ENCODE measurements around the gene GNAI1.

The GNAI1 gene

GRCh38 chr7:80134536-80135308 is at the start of gene GNAI1:
Gene GNAI1 (plus strand): TSS chr7:80134831. CDS start chr7:80135161, 330 bp downstream.
- no peak for DNase-seq (ENCODE audit: low spot score)

- DNase-seq (ENCODE audit: low spot score), result no peak
Observed at GRCh38 chr7:80087051-80087770, 47.4 kb upstream of the GNAI1 start.

GRCh38 chr7:80087771-80088170 is 46.9 kb upstream of the GNAI1 start:
- DNase-seq (ENCODE audit: low spot score), result no peak

- DNase-seq (ENCODE audit: low spot score), result no peak
Observed at GRCh38 chr7:80088705-80089104, 45.9 kb upstream of the GNAI1 start.

GRCh38 chr7:80089366-80089765 is 45.3 kb upstream of the GNAI1 start:
- DNase-seq (ENCODE audit: low spot score), result no peak

- no peak for DNase-seq (ENCODE audit: low spot score)
Observed at GRCh38 chr7:80093349-80093748, 41.3 kb upstream of the GNAI1 start.

- DNase-seq (ENCODE audit: low spot score), result no peak
Observed at GRCh38 chr7:80095545-80095944, 39.1 kb upstream of the GNAI1 start.

GRCh38 chr7:80097756-80098155 is 36.9 kb upstream of the GNAI1 start:
- no peak for DNase-seq (ENCODE audit: low spot score)

- no peak for DNase-seq (ENCODE audit: low spot score)
Observed at GRCh38 chr7:80098795-80099194, 35.8 kb upstream of the GNAI1 start.

- DNase-seq (ENCODE audit: low spot score), result no peak
Observed at GRCh38 chr7:80100254-80100653, 34.4 kb upstream of the GNAI1 start.

- DNase-seq (ENCODE audit: low spot score), result no peak
Observed at GRCh38 chr7:80105701-80106408, 28.8 kb upstream of the GNAI1 start.

- DNase-seq (ENCODE audit: low spot score), result no peak
Observed at GRCh38 chr7:80106498-80107113, 28.0 kb upstream of the GNAI1 start.

- DNase-seq (ENCODE audit: low spot score), result no peak
Observed at GRCh38 chr7:80107278-80107677, 27.4 kb upstream of the GNAI1 start.

- no peak for DNase-seq (ENCODE audit: low spot score)
Observed at GRCh38 chr7:80110376-80110775, 24.3 kb upstream of the GNAI1 start.

GRCh38 chr7:80114159-80114558 is 20.5 kb upstream of the GNAI1 start:
- no peak for DNase-seq (ENCODE audit: low spot score)

- no peak for DNase-seq (ENCODE audit: low spot score)
Observed at GRCh38 chr7:80124526-80125264, 9.9 kb upstream of the GNAI1 start.

- no peak for DNase-seq (ENCODE audit: low spot score)
Observed at GRCh38 chr7:80127412-80128160, 7.0 kb upstream of the GNAI1 start.

- no peak for DNase-seq (ENCODE audit: low spot score)
Observed at GRCh38 chr7:80128918-80129317, 5.7 kb upstream of the GNAI1 start.

- no peak for DNase-seq (ENCODE audit: low spot score)
Observed at GRCh38 chr7:80129785-80130184, 4.8 kb upstream of the GNAI1 start.

- no peak for DNase-seq (ENCODE audit: low spot score)
Observed at GRCh38 chr7:80131675-80132435, 2.8 kb upstream of the GNAI1 start.
